RWPE1 (cell line): ENCODE measurements around the gene SERPINB5.
A peak's percentile ranks its signal among the peaks of the same experiment; 100 is the strongest.

Source experiments
- CTCF ChIA-PET: fragments of 350-600 bp; sonication (Branson Sonifier 250); formaldehyde crosslinking; extraction: SDS; loops from one replicate; lab custom pipeline; 2021; lab: Yijun Ruan, JAX
- POLR2A ChIA-PET: fragments of 400-600 bp; formaldehyde crosslinking; extraction: SDS; loops from one replicate; lab custom pipeline; 2020; ENCODE audit warnings: antibody characterized with exemption; ENCODE audit not compliant: low non-redundant PET; lab: Yijun Ruan, JAX
- DNase-seq: peaks from one replicate; pipeline ENCODE4 v3.0.0; 2012; ENCODE audit warnings: low spot score
- H3K27ac ChIP-seq: fragments of 450-650 bp; 2 replicates; pipeline ENCODE4 v1.5.1; 2017
- CTCF ChIP-seq: fragments of 450-650 bp; conservative IDR thresholded peaks from 2 replicates; pipeline ENCODE4 v1.5.1; 2017; ENCODE audit warnings: low read depth, mild to moderate bottlenecking

SERPINB5 gene

GRCh38 chr18:63488160-63488559, 11.4 kb downstream of the SERPINB5 start:
- TF ChIP-seq CTCF = no peak
- CTCF ChIA-PET = no interaction called here

GRCh38 chr18:63492851-63493250, 16.1 kb downstream of the SERPINB5 start:
- TF ChIP-seq CTCF = no peak
- H3K27ac ChIP-seq = no peak overlapping the region
- POLR2A ChIA-PET = no interaction called here
- CTCF ChIA-PET = interaction anchor here (0.6 kb wide), 1 partner anchor 13 kb away, joined by 3 read pairs; no protein-coding TSS in a partner anchor
- no peak for DNase-seq

More at GRCh38 chr18:63488160-63488559, 11.4 kb downstream of the SERPINB5 start:
- H3K27ac ChIP-seq = no peak overlapping the region
- no peak for DNase-seq
- POLR2A ChIA-PET = interaction anchor here (0.8 kb wide), 1 partner anchor 16 kb away, joined by 3 read pairs; no protein-coding TSS in a partner anchor

- TF ChIP-seq CTCF = no peak
- DNase-seq = no peak
- no peak overlapping the region for H3K27ac ChIP-seq
- ChIA-PET CTCF (interaction anchor here (0.6 kb wide), 1 partner anchor 10 kb away, joined by 4 read pairs; no protein-coding TSS in a partner anchor), POLR2A (no interaction called here)
These were observed 18.9 kb downstream of the SERPINB5 start for GRCh38 chr18:63495675-63496074.

- ChIA-PET CTCF (interaction anchor here (0.5 to 0.8 kb wide), 2 partner anchors 10 to 1130 kb away, joined by 4 to 5 read pairs; no protein-coding TSS in a partner anchor), POLR2A (no interaction called here)
- DNase-seq = peak; percentile 48
- peak; percentile 66 for TF ChIP-seq CTCF
- H3K27ac ChIP-seq = no peak overlapping the region
These were observed 29.0 kb downstream of the SERPINB5 start for GRCh38 chr18:63505566-63506335.

GRCh38 chr18:63506336-63506646, 29.5 kb downstream of the SERPINB5 start:
- ChIA-PET POLR2A (no interaction called here), CTCF (interaction anchor here (0.5 to 0.8 kb wide), 2 partner anchors 11 to 1129 kb away, joined by 4 to 5 read pairs; no protein-coding TSS in a partner anchor)
- DNase-seq = no peak
- H3K27ac ChIP-seq = no peak overlapping the region
- no peak for TF ChIP-seq CTCF

- no peak overlapping the region for H3K27ac ChIP-seq
- ChIA-PET POLR2A (interaction anchor here (0.6 kb wide), 1 partner anchor 11 kb away, joined by 3 read pairs; no protein-coding TSS in a partner anchor), CTCF (interaction anchor here (1.1 kb wide), 1 partner anchor 269 kb away, joined by 3 read pairs; no protein-coding TSS in a partner anchor)
- TF ChIP-seq CTCF = no peak
- DNase-seq = no peak
These were observed 31.8 kb downstream of the SERPINB5 start for GRCh38 chr18:63508596-63508995.
